Trophoblast cell (in vitro differentiated cells and primary cell): ENCODE results near the gene RICTOR.
A peak's percentile ranks its signal among the peaks of the same experiment; 100 is the strongest.

Experiments
- DNase-seq, 2 donors: peaks; one replicate each; pipeline ENCODE4 v3.0.0-alpha.2; 2016
- H2AFZ ChIP-seq: 2 replicates; pipeline ENCODE4 v1.6.1; 2013; ENCODE audit warnings: low read length, moderate library complexity, mild to moderate bottlenecking; ENCODE audit not compliant: insufficient read depth, poor library complexity
- H2AK5ac ChIP-seq: 2 replicates; pipeline ENCODE4 v1.6.1; 2013; ENCODE audit warnings: mild to moderate bottlenecking, low read length
- H2BK120ac ChIP-seq: 2 replicates; pipeline ENCODE4 v1.6.1; 2013; ENCODE audit warnings: low read length, mild to moderate bottlenecking, moderate library complexity; ENCODE audit not compliant: insufficient read depth, poor library complexity
- H2BK12ac ChIP-seq: 2 replicates; pipeline ENCODE4 v1.6.1; 2013; ENCODE audit warnings: mild to moderate bottlenecking, low read length, moderate library complexity
- H2BK5ac ChIP-seq: 2 replicates; pipeline ENCODE4 v1.6.1; 2013; ENCODE audit warnings: low read length, low read depth, moderate library complexity, mild to moderate bottlenecking; ENCODE audit not compliant: poor library complexity
- H3K14ac ChIP-seq: 2 replicates; pipeline ENCODE4 v1.6.1; 2013; ENCODE audit warnings: mild to moderate bottlenecking, low read length
- H3K18ac ChIP-seq: 2 replicates; pipeline ENCODE4 v1.6.1; 2013; ENCODE audit warnings: mild to moderate bottlenecking, low read length
- H3K23ac ChIP-seq: 2 replicates; pipeline ENCODE4 v1.6.1; 2013; ENCODE audit warnings: low read length
- H3K27ac ChIP-seq: 2 replicates; pipeline ENCODE4 v1.5.1; 2013; ENCODE audit warnings: low read depth, mild to moderate bottlenecking, inconsistent platforms, low read length, moderate library complexity
- H3K27me3 ChIP-seq: 2 replicates; pipeline ENCODE4 v1.6.1; 2013; ENCODE audit warnings: inconsistent platforms, mild to moderate bottlenecking, low read length, moderate library complexity; ENCODE audit not compliant: insufficient read depth
- H3K36me3 ChIP-seq, 2 experiments: 1 replicate in 1 of 2; 2 replicates in 1 of 2; pipeline ENCODE4 v1.6.1; 2013; ENCODE audit warnings: low read length in 2 of 2, mild to moderate bottlenecking in 2 of 2, moderate library complexity in 1 of 2; ENCODE audit not compliant: insufficient read depth in 2 of 2, control insufficient read depth in 1 of 2
- H3K4ac ChIP-seq: 2 replicates; pipeline ENCODE4 v1.6.1; 2013; ENCODE audit warnings: low read depth, mild to moderate bottlenecking, low read length, moderate library complexity
- H3K4me1 ChIP-seq, 2 experiments: 1 replicate in 1 of 2; 2 replicates in 1 of 2; pipeline ENCODE4 v1.6.1; 2013; ENCODE audit warnings: low read length in 2 of 2, mild to moderate bottlenecking in 2 of 2, moderate library complexity in 1 of 2; ENCODE audit not compliant: insufficient read depth in 2 of 2, control insufficient read depth in 1 of 2
- H3K4me2 ChIP-seq: 2 replicates; pipeline ENCODE4 v1.6.1; 2013; ENCODE audit warnings: inconsistent platforms, mild to moderate bottlenecking, low read length, moderate library complexity
- H3K4me3 ChIP-seq: 2 replicates; pipeline ENCODE4 v1.5.1; 2013; ENCODE audit warnings: mild to moderate bottlenecking, low read depth, low read length, inconsistent platforms
- H3K79me1 ChIP-seq: one replicate; pipeline ENCODE4 v1.6.1; 2013; ENCODE audit warnings: low read length
- H3K79me2 ChIP-seq: 2 replicates; pipeline ENCODE4 v1.6.1; 2013; ENCODE audit warnings: low read length, mild to moderate bottlenecking; ENCODE audit not compliant: control insufficient read depth, insufficient read depth, poor library complexity
- H3K9ac ChIP-seq: 2 replicates; pipeline ENCODE4 v1.6.1; 2013; ENCODE audit warnings: mild to moderate bottlenecking, low read length
- H3K9me3 ChIP-seq: 2 replicates; pipeline ENCODE4 v1.6.1; 2013; ENCODE audit warnings: low read depth, mild to moderate bottlenecking, control low read depth, inconsistent platforms, low read length; ENCODE audit not compliant: insufficient read depth
- H4K12ac ChIP-seq: 2 replicates; pipeline ENCODE4 v1.6.1; 2013; ENCODE audit warnings: low read depth, mild to moderate bottlenecking, low read length, moderate library complexity
- H4K8ac ChIP-seq: 2 replicates; pipeline ENCODE4 v1.6.1; 2013; ENCODE audit warnings: low read depth, mild to moderate bottlenecking, low read length, moderate library complexity
- H4K91ac ChIP-seq: one replicate; pipeline ENCODE4 v1.6.1; 2013; ENCODE audit warnings: low read depth, mild to moderate bottlenecking, low read length, moderate library complexity
- WGBS: extraction: QIAGEN DNeasy Blood & Tissue Kit; methylation state at CpG from one replicate; pipeline ENCODE4 v1.1.7; 2013; ENCODE audit warnings: missing lambda C conversion rate; ENCODE audit not compliant: insufficient read length, insufficient coverage; ENCODE audit errors: extremely low coverage; 5-methylcytosine and 5-hydroxymethylcytosine counted together

RICTOR gene

GRCh38 chr5:39009280-39009679 lies 64.9 kb downstream of the RICTOR start:
- Histone ChIP-seq H4K12ac (no peak overlapping the region), H3K18ac (no peak overlapping the region), H3K79me2 (no peaks in the 10 kb centered on the region), H2BK120ac (no peak overlapping the region), H2AFZ (no peak overlapping the region), H3K27me3 (no peaks in the 10 kb centered on the region), H3K4me2 (no peak overlapping the region), H2BK5ac (no peak overlapping the region), H3K4me3 (no peak overlapping the region), H3K23ac (no peak overlapping the region), H3K4me1 (no peaks in the 10 kb centered on the region), H3K4ac (no peak overlapping the region), H3K9ac (no peak overlapping the region), H3K14ac (no peak overlapping the region), H2AK5ac (no peak overlapping the region), H4K8ac (no peak overlapping the region), H3K9me3 (peaks cover 6% of the 10 kb centered on the region), H2BK12ac (no peak overlapping the region), H3K79me1 (no peaks in the 10 kb centered on the region), H4K91ac (no peak overlapping the region), H3K27ac (no peak overlapping the region), H3K36me3 (peaks cover 4 to 6% of the 10 kb centered on the region in 2 experiments)
- no CpG with 5 or more reads among the region's 1 CpG for WGBS
- DNase-seq, result no peak

GRCh38 chr5:39006650-39007049 lies 67.5 kb downstream of the RICTOR start:
- Histone ChIP-seq H3K14ac (no peak overlapping the region), H3K4ac (no peak overlapping the region), H2BK12ac (no peak overlapping the region), H3K4me1 (no peaks in the 10 kb centered on the region), H4K12ac (no peak overlapping the region), H3K79me1 (no peaks in the 10 kb centered on the region), H2AFZ (no peak overlapping the region), H2BK120ac (no peak overlapping the region), H3K9ac (no peak overlapping the region), H3K27ac (no peak overlapping the region), H3K18ac (no peak overlapping the region), H3K4me3 (no peak overlapping the region), H4K91ac (no peak overlapping the region), H3K36me3 (peaks cover 4 to 6% of the 10 kb centered on the region in 2 experiments), H3K79me2 (no peaks in the 10 kb centered on the region), H3K23ac (no peak overlapping the region), H3K9me3 (peaks cover 6% of the 10 kb centered on the region), H2BK5ac (no peak overlapping the region), H3K4me2 (no peak overlapping the region), H2AK5ac (no peak overlapping the region), H3K27me3 (no peaks in the 10 kb centered on the region), H4K8ac (no peak overlapping the region)
- no CpG with 5 or more reads among the region's 2 CpGs for WGBS
- no peak for DNase-seq

- H3K36me3 ChIP-seq, result no peaks in the 10 kb centered on the region
- no peak overlapping the region for H4K12ac ChIP-seq
- no peak overlapping the region for H4K8ac ChIP-seq
- no peak overlapping the region for H3K4ac ChIP-seq
- H3K79me1 ChIP-seq, result no peaks in the 10 kb centered on the region
- H3K9ac ChIP-seq, result no peak overlapping the region
- no peaks in the 10 kb centered on the region for H3K9me3 ChIP-seq
- no peak overlapping the region for H2BK5ac ChIP-seq
- no peak overlapping the region for H3K18ac ChIP-seq
- no peak overlapping the region for H2AFZ ChIP-seq
- H3K4me3 ChIP-seq, result no peak overlapping the region
- H3K14ac ChIP-seq, result no peak overlapping the region
- H3K23ac ChIP-seq, result no peak overlapping the region
- no peak overlapping the region for H3K4me2 ChIP-seq
- H3K27me3 ChIP-seq, result no peaks in the 10 kb centered on the region
- H2AK5ac ChIP-seq, result no peak overlapping the region
- no peak overlapping the region for H2BK120ac ChIP-seq
- H4K91ac ChIP-seq, result no peak overlapping the region
- no peak overlapping the region for H2BK12ac ChIP-seq
- WGBS, result no CpG with 5 or more reads among the region's 3 CpGs
- no peaks in the 10 kb centered on the region for H3K79me2 ChIP-seq
- no peak overlapping the region for H3K27ac ChIP-seq
- no peaks in the 10 kb centered on the region for H3K4me1 ChIP-seq
- peak in 1 of 2 donors; percentile 11 for DNase-seq
Measured at GRCh38 chr5:39005566-39006232, 68.5 kb downstream of the RICTOR start.

GRCh38 chr5:39001683-39002082 lies 72.5 kb downstream of the RICTOR start:
- no CpG with 5 or more reads among the region's 2 CpGs for WGBS
- Histone ChIP-seq H3K18ac (no peak overlapping the region), H2BK120ac (no peak overlapping the region), H2BK12ac (no peak overlapping the region), H4K12ac (no peak overlapping the region), H3K36me3 (peaks cover 0 to 2% of the 10 kb centered on the region in 2 experiments), H3K79me2 (no peaks in the 10 kb centered on the region), H3K4me1 (no peaks in the 10 kb centered on the region), H3K27me3 (no peaks in the 10 kb centered on the region), H3K23ac (no peak overlapping the region), H3K27ac (no peak overlapping the region), H3K79me1 (no peaks in the 10 kb centered on the region), H2AK5ac (no peak overlapping the region), H2AFZ (no peak overlapping the region), H4K8ac (no peak overlapping the region), H4K91ac (no peak overlapping the region), H3K4me2 (no peak overlapping the region), H3K4me3 (no peak overlapping the region), H3K9ac (no peak overlapping the region), H3K14ac (no peak overlapping the region), H2BK5ac (no peak overlapping the region), H3K9me3 (no peaks in the 10 kb centered on the region), H3K4ac (no peak overlapping the region)
- DNase-seq, result no peak
